Keratinocyte (primary cell): ENCODE measurements around the gene CRYGS. TPM values are rescaled to one million over a fixed set of nuclear protein-coding genes. Genes with fewer than 3 reads are reported as not detected.

Experiments used
- DNase-seq: peaks from one replicate; pipeline ENCODE4 v3.0.0-alpha.2; 2011; ENCODE audit warnings: low read depth, missing footprints, low spot score
- FAIRE-seq: peaks from 2 replicates; lab custom pipeline; 2011; peaks lifted over from hg19 to GRCh38; lab: Jason Lieb, UNC
- H2AFZ ChIP-seq: 2 replicates; pipeline ENCODE4 v1.6.0; 2012; ENCODE audit warnings: low read length, control low read depth, inconsistent platforms; ENCODE audit not compliant: control insufficient read depth
- H3K27ac ChIP-seq: 2 replicates; pipeline ENCODE4 v1.5.1; 2011; ENCODE audit warnings: low read length; ENCODE audit not compliant: control insufficient read depth, insufficient read depth
- H3K27me3 ChIP-seq: 3 replicates; pipeline ENCODE4 v1.6.0; 2011; ENCODE audit warnings: low read length; ENCODE audit not compliant: control insufficient read depth, insufficient read depth; ENCODE audit errors: extremely low read depth
- H3K36me3 ChIP-seq, 2 experiments: 2 replicates in 1 of 2; 3 replicates in 1 of 2; pipeline ENCODE4 v1.5.1; 2011; ENCODE audit warnings: low read length in 2 of 2, mild to moderate bottlenecking in 1 of 2; ENCODE audit not compliant: control insufficient read depth in 2 of 2, insufficient read depth in 2 of 2; ENCODE audit errors: extremely low read depth in 1 of 2
- H3K4me1 ChIP-seq: 3 replicates; pipeline ENCODE4 v1.5.1; 2011; ENCODE audit warnings: low read length; ENCODE audit not compliant: control insufficient read depth, insufficient read depth; ENCODE audit errors: extremely low read depth
- H3K4me2 ChIP-seq: 3 replicates; pipeline ENCODE4 v1.6.0; 2011; ENCODE audit warnings: low read depth, low read length; ENCODE audit not compliant: control insufficient read depth, insufficient read depth; ENCODE audit errors: extremely low read depth
- H3K4me3 ChIP-seq, 3 experiments: fragments of 200-600 bp in 1 of 3; sonication (generic) in 1 of 3; 2 replicates in 2 of 3; 3 replicates in 1 of 3; pipeline ENCODE4 v1.5.1; 2011 to 2016; ENCODE audit warnings: low read length in 3 of 3, mild to moderate bottlenecking in 3 of 3, control low read depth in 2 of 3, inconsistent platforms in 1 of 3, low read depth in 1 of 3, mixed read lengths in 1 of 3, mixed run types in 1 of 3, moderate library complexity in 1 of 3; ENCODE audit not compliant: control insufficient read depth in 2 of 3, insufficient read depth in 2 of 3; ENCODE audit errors: extremely low read depth in 1 of 3
- H3K79me2 ChIP-seq: 2 replicates; pipeline ENCODE4 v1.6.0; 2012; ENCODE audit warnings: low read length; ENCODE audit not compliant: control insufficient read depth, insufficient read depth
- H3K9ac ChIP-seq: 3 replicates; pipeline ENCODE4 v1.6.0; 2011; ENCODE audit warnings: low read length; ENCODE audit not compliant: control insufficient read depth, insufficient read depth; ENCODE audit errors: extremely low read depth
- H3K9me1 ChIP-seq: 3 replicates; pipeline ENCODE4 v1.6.0; 2011; ENCODE audit warnings: low read length; ENCODE audit not compliant: control insufficient read depth, insufficient read depth; ENCODE audit errors: extremely low read depth
- H3K9me3 ChIP-seq: 2 replicates; pipeline ENCODE4 v1.5.1; 2012; ENCODE audit warnings: low read depth, low read length; ENCODE audit not compliant: control insufficient read depth
- H4K20me1 ChIP-seq: 3 replicates; pipeline ENCODE4 v1.6.0; 2011; ENCODE audit warnings: low read length; ENCODE audit not compliant: control insufficient read depth, insufficient read depth; ENCODE audit errors: extremely low read depth
- EZH2 ChIP-seq: IDR thresholded peaks from one replicate; pipeline ENCODE4 v1.6.1; 2012; ENCODE audit warnings: inconsistent platforms, mild to moderate bottlenecking, low read length, moderate library complexity
- dilution Hi-C: fragments of 300-500 bp; cut with MboI; formaldehyde crosslinking; loops from one replicate; pipeline ENCODE4 v1.7.0; 2020; ENCODE audit warnings: low sequenced_read_pairs; ENCODE audit not compliant: extremely low pct_ligation_motif_present
- polyA plus RNA-seq, 5 experiments: library from polyadenylated mRNA; depleted of rRNA in 3 of 5; stranded (reverse) in 3 of 5; stranded (forward) in 1 of 5; unstranded in 1 of 5; fragments of >200 nt; gene quantifications; 1 replicate in 1 of 5; 2 replicates in 3 of 5; 3 replicates in 1 of 5; pipeline versions ENCODE4 v1.2.1 to v1.2.3, GENCODE V29; 2011 to 2012; ENCODE audit warnings: missing spikeins in 2 of 5, low read depth in 1 of 5, low replicate concordance in 1 of 5
- TF ChIP-seq, protein P1 (sequence below), 3 experiments: IDR thresholded peaks in 1 of 3; conservative IDR thresholded peaks in 1 of 3; optimal IDR thresholded peaks in 1 of 3; 2 replicates in 2 of 3; 3 replicates in 1 of 3; pipeline versions ENCODE3 to v1.5.1; 2011; ENCODE audit warnings: low read length in 3 of 3, mild to moderate bottlenecking in 3 of 3, moderate library complexity in 2 of 3, control low read depth in 1 of 3, inconsistent platforms in 1 of 3; ENCODE audit not compliant: insufficient read depth in 2 of 3; ENCODE audit errors: extremely low read depth in 1 of 3

CRYGS gene
- polyA plus RNA-seq, 1 donor (not counting 4 experiments of a cell fraction or from before 2014, with no cell fraction given), result 3.4 TPM

- Histone ChIP-seq H3K79me2 (no peaks in the 10 kb centered on the region), H3K4me2 (no peak overlapping the region), H3K4me1 (no peaks in the 10 kb centered on the region), H3K27ac (no peak overlapping the region), H3K9me1 (no peaks in the 10 kb centered on the region), H4K20me1 (no peaks in the 10 kb centered on the region), H3K4me3 (no peak overlapping the region), H3K9ac (no peak overlapping the region), H3K27me3 (peaks cover 7% of the 10 kb centered on the region), H2AFZ (no peak overlapping the region), H3K9me3 (no peaks in the 10 kb centered on the region), H3K36me3 (no peaks in the 10 kb centered on the region)
- dilution Hi-C loops, result no loop called here
- no peak for TF ChIP-seq EZH2
- TF ChIP-seq, protein P1, sequence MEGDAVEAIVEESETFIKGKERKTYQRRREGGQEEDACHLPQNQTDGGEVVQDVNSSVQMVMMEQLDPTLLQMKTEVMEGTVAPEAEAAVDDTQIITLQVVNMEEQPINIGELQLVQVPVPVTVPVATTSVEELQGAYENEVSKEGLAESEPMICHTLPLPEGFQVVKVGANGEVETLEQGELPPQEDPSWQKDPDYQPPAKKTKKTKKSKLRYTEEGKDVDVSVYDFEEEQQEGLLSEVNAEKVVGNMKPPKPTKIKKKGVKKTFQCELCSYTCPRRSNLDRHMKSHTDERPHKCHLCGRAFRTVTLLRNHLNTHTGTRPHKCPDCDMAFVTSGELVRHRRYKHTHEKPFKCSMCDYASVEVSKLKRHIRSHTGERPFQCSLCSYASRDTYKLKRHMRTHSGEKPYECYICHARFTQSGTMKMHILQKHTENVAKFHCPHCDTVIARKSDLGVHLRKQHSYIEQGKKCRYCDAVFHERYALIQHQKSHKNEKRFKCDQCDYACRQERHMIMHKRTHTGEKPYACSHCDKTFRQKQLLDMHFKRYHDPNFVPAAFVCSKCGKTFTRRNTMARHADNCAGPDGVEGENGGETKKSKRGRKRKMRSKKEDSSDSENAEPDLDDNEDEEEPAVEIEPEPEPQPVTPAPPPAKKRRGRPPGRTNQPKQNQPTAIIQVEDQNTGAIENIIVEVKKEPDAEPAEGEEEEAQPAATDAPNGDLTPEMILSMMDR (optimal IDR thresholded peaks at IDR 0.05 in 1 of 3, IDR thresholded peaks at IDR 0.05 in 1 of 3, conservative IDR thresholded peaks at IDR 0.05 in 1 of 3; ENCODE audit: extremely low read depth in 1 of 3, insufficient read depth in 2 of 3, low read length in 3 of 3), result no peak
- DNase-seq (no peak), FAIRE-seq (no peak)
These were observed 48.2 kb downstream of the CRYGS start for GRCh38 chr3:186496016-186496415.

DNA sequence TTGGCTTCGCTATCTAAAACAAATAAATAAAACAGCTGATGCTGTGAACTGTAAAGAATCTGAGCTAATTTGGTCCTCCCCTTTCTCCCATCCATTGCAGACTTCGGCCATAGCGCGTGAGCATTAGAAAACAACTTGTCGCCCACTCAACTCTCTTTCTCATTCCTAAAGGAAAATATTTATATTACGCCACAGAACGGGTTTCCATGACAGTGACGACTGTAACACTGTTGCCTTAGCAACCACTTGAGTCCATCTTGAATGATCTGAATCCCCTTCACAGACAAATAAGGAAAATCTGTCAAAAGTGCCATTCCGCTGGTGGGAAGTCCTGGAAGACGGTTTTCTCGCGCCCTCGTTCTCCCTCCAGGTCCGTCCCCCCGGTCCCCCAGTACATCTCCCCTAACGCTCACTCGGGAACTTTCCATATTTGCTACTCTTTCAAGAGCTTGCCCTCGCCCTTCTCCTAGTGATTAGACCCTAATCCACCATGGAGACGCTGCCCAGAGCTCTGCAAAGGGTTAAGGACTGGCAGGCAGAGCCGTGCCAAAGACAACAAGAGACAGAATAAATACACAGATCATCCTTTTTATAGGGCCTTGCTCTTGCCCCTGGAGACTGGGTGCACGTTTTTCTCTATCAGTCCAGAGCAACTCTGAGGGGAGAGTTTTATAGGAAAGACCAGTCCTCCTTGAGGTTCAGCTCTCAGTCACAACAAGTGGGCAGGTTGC, 50.5 kb downstream of the CRYGS start:
- Histone ChIP-seq H3K9me1 (no peaks in the 10 kb centered on the region), H2AFZ (no peak overlapping the region), H3K79me2 (no peaks in the 10 kb centered on the region), H3K36me3 (no peaks in the 10 kb centered on the region), H3K4me2 (no peak overlapping the region), H3K9ac (no peak overlapping the region), H4K20me1 (no peaks in the 10 kb centered on the region), H3K4me3 (no peak overlapping the region), H3K27ac (no peak overlapping the region), H3K4me1 (no peaks in the 10 kb centered on the region), H3K27me3 (peaks cover 4% of the 10 kb centered on the region), H3K9me3 (no peaks in the 10 kb centered on the region)
- DNase-seq (no peak), FAIRE-seq (no peak)
- TF ChIP-seq, protein P1 (optimal IDR thresholded peaks at IDR 0.05 in 1 of 3, IDR thresholded peaks at IDR 0.05 in 1 of 3, conservative IDR thresholded peaks at IDR 0.05 in 1 of 3; ENCODE audit: extremely low read depth in 1 of 3, insufficient read depth in 2 of 3, low read length in 3 of 3), result no peak
- TF ChIP-seq EZH2, result no peak
- dilution Hi-C loops, result no loop called here
